HT-29 (cell line): ENCODE data around the gene WDR73. TPM values are rescaled to one million over a fixed set of nuclear protein-coding genes. Genes with fewer than 3 reads are reported as not detected.
"Not testable (repeated sequence)": the region's sequence is repeated elsewhere in the genome, so short reads cannot be mapped to it uniquely, and the experiment has no call there.

ENCODE experiments used
- DNase-seq: peaks from one replicate; pipeline ENCODE4 v3.0.0-alpha.2; 2015; ENCODE audit warnings: low spot score
- total RNA-seq: library from RNA; depleted of rRNA; stranded (reverse); fragments of >200 nt; shearing (Covaris generic); gene quantifications from 2 replicates; pipeline ENCODE4 v1.2.3, GENCODE V29; 2014; rRNA removed

The WDR73 gene
- total RNA-seq = 39.9 and 41.2 TPM in 2 replicates

- peak; percentile 98 for DNase-seq
Measured at GRCh38 chr15:84653910-84654688, at the start of gene WDR73. WDR73 (minus strand) TSS chr15:84654283; CDS start chr15:84654274, 9 bp downstream.

DNA sequence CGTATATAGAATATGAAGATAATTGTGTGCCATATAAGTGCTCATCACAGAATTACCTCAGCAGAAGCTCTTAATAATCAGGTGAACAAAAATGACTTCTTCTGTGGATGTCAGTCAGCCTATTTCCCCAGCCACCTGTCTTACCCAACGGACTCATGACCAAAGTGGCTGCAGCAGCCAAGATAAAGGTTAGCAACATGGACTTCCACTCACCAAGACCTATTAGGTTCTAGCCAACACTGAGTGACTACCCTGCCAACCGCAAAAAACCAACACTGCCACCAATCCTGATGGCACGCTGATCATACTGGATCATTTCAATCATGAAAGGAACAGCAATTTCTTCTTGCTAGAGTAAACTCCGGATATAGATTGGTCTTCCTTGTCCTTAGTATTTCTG is 49.7 kb upstream of the WDR73 start:
- DNase-seq = no peak

GRCh38 chr15:84702961-84703482 is 48.9 kb upstream of the WDR73 start:
- DNase-seq = no peak

DNA sequence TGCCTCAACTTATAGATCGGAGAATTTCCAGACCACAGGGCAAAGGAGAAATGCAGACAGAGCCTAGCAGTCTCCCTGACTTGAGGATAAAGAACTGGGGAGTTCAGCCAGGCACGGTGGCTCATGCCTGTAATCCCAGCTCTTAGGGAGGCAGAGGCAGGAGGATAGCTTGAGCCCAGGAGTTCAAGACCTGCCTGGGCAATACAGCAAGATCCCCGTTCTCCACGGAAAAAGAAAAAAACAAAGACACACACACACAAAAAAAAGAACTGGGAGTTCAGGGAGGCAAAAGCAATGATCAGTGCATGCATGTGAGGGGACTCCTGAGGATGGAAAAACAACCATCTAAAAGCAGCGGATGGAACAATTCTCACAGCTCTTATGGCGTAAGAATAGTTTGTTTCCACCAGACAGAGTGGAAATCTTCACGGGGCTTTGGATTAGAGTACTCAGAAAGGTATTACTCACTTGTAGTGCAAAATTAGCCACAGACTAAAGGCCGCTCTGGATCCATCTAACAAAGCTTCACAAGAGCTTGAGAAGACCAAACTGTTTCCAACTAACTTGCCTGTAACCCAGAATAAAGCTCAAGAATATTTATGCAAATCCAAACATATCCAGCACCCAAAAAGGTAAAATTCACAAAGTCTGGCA is 45.6 kb upstream of the WDR73 start:
- DNase-seq = no peak

GRCh38 chr15:84697236-84697990 is 43.3 kb upstream of the WDR73 start:
- no peak for DNase-seq

- DNase-seq = no peak
Measured at GRCh38 chr15:84696757-84697156, 42.7 kb upstream of the WDR73 start.

GRCh38 chr15:84690342-84690741 is 36.3 kb upstream of the WDR73 start:
- DNase-seq = no peak

DNA sequence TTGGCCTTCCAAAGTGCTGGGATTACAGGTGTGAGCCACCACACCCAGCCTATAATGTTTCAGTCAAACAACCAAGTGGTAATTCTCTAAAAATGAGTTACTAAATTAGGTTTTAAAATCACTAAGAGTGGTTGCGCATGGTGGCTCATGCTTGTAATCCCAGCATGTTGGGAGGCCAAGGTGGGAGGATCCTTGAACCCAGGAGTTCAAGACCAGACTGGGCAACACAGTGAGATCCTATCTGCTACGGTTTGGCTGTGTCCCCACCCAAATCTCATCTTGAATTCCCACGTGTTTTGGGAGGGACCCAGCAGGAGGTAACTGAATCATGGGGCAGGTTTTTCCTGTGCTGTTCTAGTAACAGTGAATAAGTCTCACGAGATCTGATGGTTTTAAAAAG is 35.8 kb upstream of the WDR73 start:
- no peak for DNase-seq

DNA sequence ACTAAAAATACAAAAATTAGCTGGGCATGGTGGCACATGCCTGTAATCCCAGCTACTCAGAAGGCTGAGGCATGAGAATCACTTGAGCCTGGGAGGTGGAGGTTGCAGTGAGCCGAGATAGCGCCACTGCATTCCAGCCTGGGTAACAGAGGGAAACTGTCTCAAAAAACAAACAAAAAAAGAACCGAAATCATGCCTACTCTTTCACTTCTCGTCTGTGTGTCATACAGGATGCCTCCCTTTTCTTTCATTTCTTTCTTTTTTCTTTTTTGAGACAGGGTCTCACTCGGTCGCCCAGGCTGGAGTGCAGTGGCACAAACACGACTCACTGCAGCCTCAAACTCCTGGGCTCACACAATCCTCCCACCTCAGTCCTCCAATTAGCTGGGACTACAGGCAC is 32.4 kb upstream of the WDR73 start:
- DNase-seq = not testable (repeated sequence)

GRCh38 chr15:84685304-84685703 is 31.2 kb upstream of the WDR73 start:
- DNase-seq = peak; percentile 40

DNA sequence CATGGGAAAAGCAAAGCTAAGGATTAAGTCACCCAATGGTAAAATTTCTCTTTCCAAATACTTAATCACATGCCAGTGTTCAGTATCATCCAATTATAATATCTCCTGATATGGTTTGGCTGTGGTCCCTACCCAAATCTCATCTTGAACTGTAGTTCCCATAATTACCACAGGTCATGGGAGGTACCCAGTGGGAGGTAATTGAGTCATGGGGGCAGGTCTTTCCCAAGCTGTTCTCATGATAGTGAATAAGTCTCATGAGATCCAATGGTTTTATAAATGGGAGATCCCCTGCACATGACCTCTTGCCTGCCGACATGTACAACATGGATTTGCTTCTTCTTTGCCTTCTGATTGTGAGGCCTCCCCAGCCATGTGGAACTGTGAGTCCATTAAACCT is 30.0 kb upstream of the WDR73 start:
- DNase-seq = no peak

DNA sequence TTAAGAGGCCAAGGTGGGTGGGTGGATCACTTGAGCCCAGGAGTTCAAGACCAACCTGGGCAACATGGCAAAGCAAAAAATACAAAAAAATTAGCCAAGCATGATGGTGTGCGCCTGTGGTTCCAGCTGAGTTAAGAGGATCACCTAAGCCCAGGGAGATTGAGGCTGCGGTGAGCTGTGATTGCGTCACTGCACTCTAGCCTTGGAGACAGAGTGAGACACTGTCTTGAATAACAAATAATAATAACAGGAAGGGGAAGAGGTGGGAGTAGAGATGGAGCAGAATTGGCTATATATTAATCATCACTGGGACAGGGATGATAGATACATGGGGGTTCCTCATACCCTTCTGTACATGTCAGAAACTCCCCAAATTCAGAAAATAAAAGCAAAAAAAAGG is 27.7 kb upstream of the WDR73 start:
- DNase-seq = no peak

- DNase-seq = no peak
Measured at GRCh38 chr15:84671211-84671610, 17.1 kb upstream of the WDR73 start.

- no peak for DNase-seq
Measured at GRCh38 chr15:84669726-84670125, 15.6 kb upstream of the WDR73 start.

DNA sequence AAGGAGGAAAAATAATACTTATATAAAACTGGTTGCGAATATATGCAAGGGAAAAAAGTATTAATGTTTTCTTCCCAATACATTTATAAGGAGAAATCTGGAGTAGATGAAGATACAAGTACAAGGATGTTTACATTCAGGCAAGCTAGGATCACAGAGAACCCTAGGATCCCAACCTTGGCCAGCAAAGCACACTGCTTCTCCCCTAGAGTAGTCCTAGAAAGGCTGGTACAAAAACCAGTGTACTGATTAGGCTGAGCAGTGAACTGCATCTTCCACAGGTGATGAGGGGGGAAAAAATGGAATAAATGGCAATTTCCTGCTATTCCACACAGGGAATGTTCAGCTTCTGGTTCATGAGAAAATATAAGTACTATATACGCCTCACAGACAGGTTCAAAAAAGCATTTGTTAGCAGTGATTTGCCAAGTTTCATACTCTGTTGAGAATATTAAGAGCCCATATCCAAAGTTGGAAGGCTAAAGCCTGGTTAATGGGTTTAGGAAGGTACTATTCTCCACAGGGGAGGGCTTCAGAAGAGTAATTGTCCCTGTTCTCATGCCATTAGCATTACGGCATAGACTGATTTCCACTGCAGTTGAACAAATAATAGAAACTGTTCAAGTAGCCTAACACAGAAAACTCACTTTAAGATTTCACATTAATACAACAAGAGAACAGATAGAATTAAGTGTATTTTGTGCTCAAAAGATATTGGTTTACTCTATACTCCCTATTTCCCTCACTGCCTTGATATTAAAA is 14.3 kb upstream of the WDR73 start:
- DNase-seq = no peak

DNA sequence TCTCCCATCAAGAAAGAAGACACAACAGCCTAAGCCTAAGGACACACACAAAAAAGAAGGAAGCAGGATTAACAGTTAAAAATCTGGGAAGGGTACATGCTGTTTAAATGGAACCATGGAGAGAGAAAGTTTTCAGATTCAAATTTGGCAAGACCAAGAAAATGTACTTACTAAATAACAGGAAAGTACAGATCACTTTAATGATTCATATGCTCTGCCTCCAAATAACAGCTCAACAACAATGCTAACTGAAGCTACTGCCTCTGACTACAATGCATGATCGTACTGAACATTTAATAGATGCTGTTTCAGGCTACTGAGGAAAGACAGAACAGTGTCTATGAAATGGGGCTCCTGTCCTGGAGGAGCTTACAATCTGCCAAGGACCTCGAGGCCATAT is 12.3 kb upstream of the WDR73 start:
- no peak for DNase-seq

DNA sequence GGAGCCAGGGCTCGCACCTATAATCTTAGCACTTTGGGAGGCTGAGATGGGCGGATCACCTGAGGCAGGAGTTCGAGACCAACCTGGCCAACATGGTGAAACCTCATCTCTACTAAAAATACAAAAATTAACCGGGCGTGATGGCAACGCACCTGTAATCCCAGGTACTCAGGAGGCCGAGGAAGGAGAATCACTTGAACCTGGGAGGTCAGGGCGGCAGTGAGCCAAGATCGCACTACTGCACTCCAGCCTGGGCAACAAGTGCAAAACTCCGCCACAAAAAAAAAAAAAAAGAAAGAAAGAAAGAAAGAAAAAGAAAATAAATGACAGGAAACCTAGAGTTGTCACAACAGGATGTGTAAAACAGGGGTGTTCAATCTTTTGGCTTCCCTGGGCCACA is 6.9 kb upstream of the WDR73 start:
- DNase-seq = no peak

DNA sequence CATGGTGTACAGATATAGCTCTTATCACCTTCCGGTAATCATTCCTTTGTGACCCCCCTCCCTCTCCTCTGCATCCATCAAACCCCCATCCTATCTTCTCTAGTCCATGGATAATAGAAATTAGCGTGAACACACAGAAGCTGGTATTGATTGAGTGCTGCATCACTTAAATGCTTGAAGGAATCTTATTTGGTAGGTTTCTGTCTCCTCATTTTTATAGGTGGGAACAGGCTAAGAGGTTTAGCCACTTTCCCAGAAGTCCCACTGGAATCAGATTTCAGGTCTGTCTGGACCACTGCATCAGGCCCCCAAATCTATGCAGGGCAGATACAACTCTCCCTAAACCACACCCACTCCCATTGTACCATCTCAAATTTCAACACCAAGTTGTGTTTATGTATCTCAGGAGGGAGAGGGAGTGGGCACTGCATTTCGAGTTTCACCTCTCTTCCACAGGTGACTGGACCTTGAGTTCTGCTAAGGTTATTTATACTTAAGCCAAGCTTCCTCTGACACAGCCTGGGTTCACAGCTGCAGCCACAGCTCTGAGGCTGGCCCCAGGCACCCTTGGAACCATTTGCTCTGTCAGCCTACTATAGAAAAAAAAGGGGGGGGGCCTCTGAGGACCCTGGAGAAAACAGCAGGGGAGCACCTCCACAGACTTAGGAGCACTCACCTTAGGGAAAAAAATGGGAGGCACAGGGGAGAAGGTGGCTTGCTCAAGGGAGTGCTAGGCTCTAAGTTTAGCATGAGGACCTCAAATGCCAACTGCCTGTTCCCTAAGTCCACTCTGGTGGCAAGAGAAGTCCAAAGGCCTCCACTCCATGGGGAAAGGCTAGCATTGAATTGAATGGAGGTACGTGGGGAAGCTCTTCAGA is 6.1 kb upstream of the WDR73 start:
- DNase-seq = no peak

DNA sequence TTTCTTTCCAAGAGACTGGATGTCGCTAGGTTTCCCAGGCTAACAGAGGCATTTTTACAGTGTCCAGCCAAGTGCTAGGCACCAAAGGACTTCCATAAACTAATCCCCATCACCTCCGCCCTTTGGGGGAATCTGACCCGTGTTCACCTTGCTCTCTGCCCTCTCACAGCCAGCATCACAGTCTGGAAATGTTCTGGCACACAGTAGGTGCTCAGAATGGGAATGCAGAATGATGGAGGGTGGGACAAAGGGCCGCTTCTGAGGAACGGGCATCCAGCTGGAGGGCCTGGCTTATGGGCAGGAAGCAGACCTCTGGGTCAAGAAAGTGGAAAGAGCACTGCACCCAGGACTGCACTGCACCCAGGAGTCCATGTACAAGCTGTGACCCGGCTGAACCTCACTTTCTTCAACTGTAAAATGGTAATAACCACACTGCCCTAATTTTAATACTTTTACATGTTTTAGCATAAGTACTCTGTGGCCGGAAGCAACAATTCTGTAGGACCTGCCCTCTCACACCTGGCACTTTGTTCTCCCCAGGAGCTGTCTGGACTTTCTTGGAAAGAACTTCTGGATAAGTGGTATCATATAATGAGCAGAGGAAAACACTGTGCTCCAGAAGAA is 4.8 kb upstream of the WDR73 start:
- peak; percentile 47 for DNase-seq
